Activated naive CD8-positive, alpha-beta T cell treated with anti-CD3 and anti-CD28 coated beads, Interleukin-2, amount 50 U/mL, for 16 hours (primary cell): ENCODE data around the gene MEGF6.

Source experiments
- DNase-seq: peaks from one replicate; pipeline ENCODE4 v3.0.0-alpha.2; 2020; ENCODE audit warnings: low read depth, low spot score

The MEGF6 gene

DNA sequence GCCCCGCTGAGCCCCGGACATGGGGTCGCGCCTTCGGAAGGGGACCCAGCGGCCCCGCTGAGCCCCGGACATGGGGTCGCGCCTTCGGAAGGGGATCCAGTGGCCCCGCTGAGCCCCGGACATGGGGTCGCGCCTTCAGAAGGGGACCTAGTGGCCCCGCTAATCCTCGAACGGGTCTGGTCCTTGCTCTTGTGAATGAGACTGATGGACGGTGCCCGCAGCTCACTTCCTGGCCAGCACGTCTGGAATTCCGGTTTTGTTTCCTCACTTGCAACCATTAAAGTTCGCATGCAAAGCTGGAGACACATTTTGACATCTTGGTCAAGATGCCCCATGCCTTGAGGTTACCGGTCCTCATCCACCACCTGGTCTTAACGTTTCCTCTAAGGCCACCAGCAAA, 33.0 kb upstream of the MEGF6 start:
- no peak for DNase-seq

- no peak for DNase-seq
Observed at GRCh38 chr1:3642919-3643675, 31.8 kb upstream of the MEGF6 start.

GRCh38 chr1:3641816-3642215, 30.5 kb upstream of the MEGF6 start:
- DNase-seq: no peak

DNA sequence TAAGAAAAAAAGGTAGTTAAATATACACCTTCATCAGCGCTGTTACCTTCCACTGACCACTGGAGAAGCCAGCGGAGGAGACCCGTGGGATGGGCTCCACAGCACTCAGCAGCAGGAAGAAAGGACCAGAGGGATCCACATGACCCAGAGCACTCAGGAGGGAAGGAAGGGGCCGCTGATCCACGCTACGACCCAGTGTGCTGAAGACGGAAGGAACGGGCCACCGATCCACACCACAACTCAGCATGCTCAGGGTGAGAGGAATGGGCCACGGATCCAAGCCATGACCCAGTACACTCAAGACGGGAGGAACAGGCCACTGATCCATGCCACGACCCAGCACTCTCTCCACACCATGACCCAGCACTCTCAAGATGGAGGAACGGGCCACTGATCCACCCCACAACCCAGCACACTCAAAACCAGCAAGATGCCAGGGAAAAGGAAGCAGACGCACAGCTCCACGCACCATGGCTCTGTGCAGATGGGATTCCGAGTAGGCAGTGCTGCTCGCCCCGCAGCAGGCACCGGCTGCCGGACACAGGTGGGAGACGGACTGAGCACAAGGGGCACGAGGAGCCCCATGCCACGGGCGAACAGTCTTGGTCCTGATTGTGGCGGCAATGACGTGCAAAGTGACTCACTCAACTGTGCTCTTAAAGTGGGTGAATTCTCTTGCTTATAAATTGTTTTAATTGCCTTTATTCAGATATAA, 29.9 kb upstream of the MEGF6 start:
- no peak for DNase-seq

- DNase-seq: no peak
Observed at GRCh38 chr1:3640121-3640837, 29.0 kb upstream of the MEGF6 start.

GRCh38 chr1:3639397-3639911, 28.1 kb upstream of the MEGF6 start:
- no peak for DNase-seq

DNA sequence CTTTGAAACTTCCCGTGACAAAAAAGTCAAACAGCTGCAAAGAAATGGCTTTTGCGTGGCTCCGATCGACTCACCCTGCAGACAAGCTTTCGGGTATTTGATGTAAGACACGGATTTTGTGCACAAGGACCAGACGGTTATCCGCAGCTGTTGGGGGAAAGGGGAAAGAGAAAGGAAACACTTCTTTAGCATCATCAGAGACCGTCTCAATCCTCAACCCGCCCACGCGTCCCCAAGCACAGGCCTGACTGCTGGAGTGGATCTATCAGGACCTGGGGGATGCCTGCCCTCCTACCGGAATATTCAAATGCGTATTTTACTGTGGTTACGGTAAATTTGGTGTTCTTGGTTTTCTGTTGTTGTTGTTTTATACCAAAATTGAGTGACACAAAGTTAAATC, 27.4 kb upstream of the MEGF6 start:
- no peak for DNase-seq

DNA sequence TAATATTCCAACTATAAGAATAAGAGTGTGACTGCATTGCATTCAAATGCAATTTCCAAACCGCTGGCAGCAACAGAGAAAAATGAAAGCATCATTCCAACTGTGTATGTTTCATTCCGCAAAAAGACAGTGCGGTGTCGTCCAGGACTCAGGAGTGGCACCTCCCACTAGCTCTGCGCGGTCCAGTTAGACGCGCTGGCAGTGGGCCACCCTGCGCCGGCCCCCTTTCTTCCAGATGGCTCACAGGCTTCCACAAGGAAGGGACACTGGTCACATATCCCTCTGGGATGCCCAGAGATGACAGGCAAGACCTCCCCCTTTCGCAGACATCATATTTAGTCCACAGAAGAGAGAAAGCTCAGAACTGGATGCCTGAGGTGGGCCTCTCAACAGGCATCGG, 26.7 kb upstream of the MEGF6 start:
- DNase-seq: no peak

DNA sequence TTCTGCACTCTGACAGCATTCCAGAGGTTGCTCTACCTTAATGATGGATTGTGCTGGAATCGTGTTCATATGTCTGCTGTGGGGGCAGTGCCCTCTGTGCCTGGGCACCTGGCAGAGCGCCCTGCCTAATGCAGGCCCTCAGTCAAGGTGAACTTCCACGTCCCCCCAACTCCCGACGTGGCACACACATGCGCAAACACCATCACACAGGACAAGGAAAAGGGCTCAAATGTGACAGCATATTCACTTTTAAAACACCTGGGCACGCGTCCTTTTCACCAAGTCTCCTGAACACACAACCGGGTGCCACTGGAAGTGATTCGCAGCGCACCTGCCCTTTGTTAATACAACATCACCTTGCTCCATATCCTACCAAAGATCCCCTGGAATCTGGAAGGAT, 25.2 kb upstream of the MEGF6 start:
- DNase-seq: no peak

GRCh38 chr1:3636080-3636479, 24.8 kb upstream of the MEGF6 start:
- no peak for DNase-seq

DNA sequence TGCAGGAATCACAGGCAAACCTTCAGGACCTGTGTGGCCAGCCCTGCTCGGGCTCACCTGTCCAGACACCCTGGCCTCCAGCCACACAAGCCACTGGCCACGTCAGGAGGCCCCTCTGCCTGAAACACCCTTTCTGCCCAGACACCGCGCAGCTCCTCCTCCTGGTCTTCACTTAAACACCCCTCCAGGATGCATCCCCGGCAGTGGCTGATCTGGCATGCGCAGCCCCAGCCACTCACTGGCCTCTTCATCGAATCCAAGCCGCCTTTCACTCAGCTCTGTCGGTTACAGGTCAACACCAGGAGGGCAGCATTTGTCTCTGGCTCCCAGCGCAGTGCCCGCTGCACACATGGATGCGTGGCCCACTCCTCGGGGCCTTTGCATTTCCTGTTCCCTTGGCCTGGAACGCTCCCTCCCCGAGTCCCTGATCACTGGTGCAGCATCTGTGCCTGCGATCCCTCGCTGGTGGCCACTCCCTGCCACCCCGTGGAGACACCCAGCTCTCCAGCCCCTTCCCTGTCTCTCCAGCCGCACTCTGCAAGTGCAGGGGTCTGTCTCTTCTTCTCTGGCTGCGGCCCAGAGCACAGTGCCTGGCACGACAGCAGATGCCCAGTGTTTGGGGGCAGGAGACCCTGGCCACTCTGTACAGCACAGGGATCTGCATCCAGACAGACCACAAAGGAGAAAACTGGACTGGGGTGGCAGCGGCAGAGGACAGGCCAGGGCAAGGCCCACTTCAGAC, 22.9 kb upstream of the MEGF6 start:
- no peak for DNase-seq

- no peak for DNase-seq
Observed at GRCh38 chr1:3633344-3634058, 22.2 kb upstream of the MEGF6 start.

- no peak for DNase-seq
Observed at GRCh38 chr1:3632716-3633343, 21.5 kb upstream of the MEGF6 start.

DNA sequence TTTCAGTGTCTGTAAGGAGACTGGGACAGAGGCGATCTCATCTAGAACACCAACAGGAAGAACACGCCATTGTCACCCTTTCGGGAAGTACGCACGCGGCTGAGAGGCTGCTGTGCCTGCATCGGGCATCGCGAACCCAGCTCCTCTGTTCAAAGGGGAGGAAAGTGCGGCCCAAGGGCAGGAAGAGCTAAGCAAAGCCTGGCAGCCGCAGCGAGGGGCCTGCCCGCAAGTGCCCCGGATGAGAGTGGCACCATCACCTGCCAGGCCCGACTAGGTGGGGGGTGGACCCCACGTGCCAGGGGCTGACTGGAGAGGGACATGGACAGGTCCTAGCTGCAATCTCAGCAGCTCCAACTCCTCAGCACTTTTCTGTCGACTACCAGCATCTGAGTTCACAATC, 21.0 kb upstream of the MEGF6 start:
- no peak for DNase-seq

DNA sequence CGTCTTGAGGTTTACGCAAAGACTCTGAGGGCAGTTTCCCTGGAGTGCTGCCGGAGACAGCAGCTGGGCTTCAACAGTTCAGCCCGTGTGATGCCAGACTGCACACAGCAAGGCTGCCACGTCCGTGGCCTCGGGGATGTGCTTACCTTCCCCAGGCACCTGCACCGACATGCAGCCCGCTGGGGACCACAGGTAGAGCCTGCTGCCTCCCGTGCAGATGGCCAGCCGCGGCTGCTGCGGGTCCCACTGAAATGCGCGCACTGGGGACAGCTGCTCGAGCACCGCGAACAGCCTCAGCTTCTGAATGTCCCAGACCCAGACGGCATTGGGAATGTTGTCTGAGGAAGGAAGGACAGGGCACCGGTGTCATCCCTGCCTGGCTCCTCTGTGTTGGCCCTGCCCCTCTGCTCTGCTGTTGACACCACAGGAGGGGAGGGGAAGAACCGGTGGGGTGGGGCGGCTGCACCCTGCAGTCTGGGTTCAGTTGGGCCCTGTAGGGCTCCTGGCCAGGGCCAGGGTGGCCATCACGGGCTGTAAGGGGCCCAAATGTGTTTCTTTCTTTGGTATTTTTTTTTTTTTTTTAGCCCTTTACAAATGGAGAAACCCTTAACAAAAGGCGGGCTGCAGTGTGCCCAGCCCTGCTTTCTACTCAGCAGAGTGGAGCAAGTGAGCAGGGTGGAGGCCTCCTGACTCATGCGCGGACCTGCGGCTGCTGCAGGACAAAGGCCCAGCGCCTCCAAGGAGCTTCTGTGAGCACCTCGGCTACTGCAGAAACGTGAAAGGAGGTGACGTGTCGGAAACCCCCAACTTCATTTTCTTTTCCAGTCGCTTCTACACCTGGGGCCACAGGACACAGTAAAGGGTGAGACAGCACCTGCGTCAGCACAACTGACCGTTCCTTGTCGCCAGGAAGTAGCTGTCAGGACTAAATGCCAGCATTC, 20.3 kb upstream of the MEGF6 start:
- no peak for DNase-seq

GRCh38 chr1:3630914-3631313, 19.6 kb upstream of the MEGF6 start:
- DNase-seq: no peak

GRCh38 chr1:3630161-3630611, 18.9 kb upstream of the MEGF6 start:
- no peak for DNase-seq

DNA sequence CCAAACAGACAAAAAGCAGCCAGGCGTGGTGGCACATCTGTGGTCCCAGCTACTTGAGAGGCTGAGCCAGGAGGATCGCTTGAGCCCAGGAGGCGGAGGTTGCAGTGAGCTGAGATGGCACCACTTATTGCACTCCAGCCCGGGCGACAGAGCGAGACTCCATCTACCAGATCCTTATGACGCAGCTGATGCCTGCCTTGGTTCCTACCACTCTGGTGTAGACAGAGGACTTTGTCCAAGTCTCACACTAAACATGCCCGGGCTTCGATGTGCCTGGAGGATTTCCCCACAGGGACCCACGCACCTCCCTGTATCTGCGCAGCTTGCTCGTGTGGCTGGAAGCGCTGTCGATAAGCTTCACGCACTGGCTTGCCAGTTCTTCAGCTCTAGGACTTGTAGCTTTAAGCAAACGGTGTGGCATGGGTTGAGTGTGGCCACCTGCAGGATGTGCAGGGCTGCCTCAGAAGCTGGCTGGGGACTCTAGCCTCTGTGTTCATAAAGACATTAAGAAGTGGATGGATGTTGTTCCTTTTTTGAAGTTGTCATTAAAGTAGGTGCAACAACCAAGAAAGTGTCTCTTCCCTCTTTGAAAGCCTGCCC, 18.4 kb upstream of the MEGF6 start:
- DNase-seq: no peak

GRCh38 chr1:3628445-3628844, 17.1 kb upstream of the MEGF6 start:
- no peak for DNase-seq
